ENCODE results near the gene CHST3. TPM values are rescaled to one million over a fixed set of nuclear protein-coding genes. Genes with fewer than 3 reads are reported as not detected.

The CHST3 gene
- total and polyA plus RNA-seq, 9 of the 15 experiments (the other 6 are each of a cell fraction or from before 2014, with no cell fraction given), result 0.01 to 1.3 (median 0.15) TPM

- TF ChIP-seq TEAD1 (CRISPR knock-in tag; IDR thresholded peaks at IDR 0.05), result no peak
- no peak for TF ChIP-seq ZNF146 (CRISPR knock-in tag; IDR thresholded peaks at IDR 0.05; ENCODE audit: unreplicated experiment)
- TF ChIP-seq PHB (CRISPR knock-in tag; IDR thresholded peaks at IDR 0.05), result no peak
- TF ChIP-seq THRAP3 (IDR thresholded peaks at IDR 0.05; ENCODE audit: borderline replicate concordance), result no peak
- TF ChIP-seq HNRNPL (IDR thresholded peaks at IDR 0.05; ENCODE audit: low read depth, low read length), result no peak
- TF ChIP-seq EGR1 (conservative IDR thresholded peaks at IDR 0.05), result no peak
- 0 out of 4 replicates have a peak, but pooled peaks of 1 of the 2 experiments have one; percentile 37 for TF ChIP-seq MLLT1 (IDR thresholded peaks at IDR 0.05)
- no peak for TF ChIP-seq TBP (optimal IDR thresholded peaks at IDR 0.05; ENCODE audit: low read depth, low read length)
- no peak for TF ChIP-seq OTX1 (CRISPR knock-in tag; IDR thresholded peaks at IDR 0.05)
- TF ChIP-seq CBX3 (IDR thresholded peaks at IDR 0.05; ENCODE audit: borderline replicate concordance in 1 of 2, low read length in 2 of 2), result peak in 1 of 2 experiments; percentile 49; a peak in 1 of 3 replicates
- TF ChIP-seq ZNF76 (CRISPR knock-in tag; IDR thresholded peaks at IDR 0.05; ENCODE audit: borderline replicate concordance), result no peak
- TF ChIP-seq SNRNP70 (optimal IDR thresholded peaks at IDR 0.05; ENCODE audit: low read depth, low read length), result no peak
- TF ChIP-seq THRA (IDR thresholded peaks at IDR 0.05), result no peak
- no peak for TF ChIP-seq ZNF282 (CRISPR knock-in tag; IDR thresholded peaks at IDR 0.05)
- no peak for TF ChIP-seq U2AF2 (optimal IDR thresholded peaks at IDR 0.05; ENCODE audit: low read depth, low read length)
- TF ChIP-seq CREB1 (IDR thresholded peaks at IDR 0.05), result no peak
- TF ChIP-seq CREB1 (CRISPR knock-in tag; IDR thresholded peaks at IDR 0.05), result no peak
- no peak for TF ChIP-seq POLR2AphosphoS5 (IDR thresholded peaks at IDR 0.05; ENCODE audit: control insufficient read depth, insufficient read depth, low read depth, low read length)
- no peak for TF ChIP-seq RBM39 (optimal IDR thresholded peaks at IDR 0.05; ENCODE audit: low read depth, low read length)
Measured at GRCh38 chr10:72049472-72049871, 85.3 kb downstream of the CHST3 start (continued).

All from K562 (cell line).